GM11168 (cell line): ENCODE measurements around the gene NLK.
"Not testable (repeated sequence)": the region's sequence is repeated elsewhere in the genome, so short reads cannot be mapped to it uniquely, and the experiment has no call there.

Source experiments
- in situ Hi-C: fragments of 300-500 bp; cut with MboI; formaldehyde crosslinking; loops from one replicate; pipeline ENCODE4 v1.12.0; 2022; ENCODE audit warnings: low sequenced_read_pairs; ENCODE audit not compliant: unreplicated experiment

The NLK gene

DNA sequence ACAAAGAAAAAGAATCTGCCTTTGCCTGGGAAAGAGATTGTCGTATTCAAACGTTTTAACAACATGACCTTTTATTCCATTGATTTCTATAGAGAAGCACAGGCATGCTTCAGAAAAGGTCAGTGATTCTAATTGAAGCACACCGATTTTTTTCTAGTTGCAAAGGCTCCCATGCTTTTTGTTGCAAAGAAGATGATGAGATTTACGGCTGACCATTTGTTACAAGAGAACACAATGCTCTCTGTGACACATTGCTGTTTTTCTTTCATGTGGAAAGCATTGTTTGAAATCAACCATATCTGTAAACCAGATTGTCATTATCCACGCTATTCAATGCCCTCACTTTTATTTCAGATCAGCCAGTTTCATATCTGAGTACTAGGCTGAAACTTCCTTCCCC is 99.8 kb downstream of the NLK start:
- in situ Hi-C loops = no loop called here

DNA sequence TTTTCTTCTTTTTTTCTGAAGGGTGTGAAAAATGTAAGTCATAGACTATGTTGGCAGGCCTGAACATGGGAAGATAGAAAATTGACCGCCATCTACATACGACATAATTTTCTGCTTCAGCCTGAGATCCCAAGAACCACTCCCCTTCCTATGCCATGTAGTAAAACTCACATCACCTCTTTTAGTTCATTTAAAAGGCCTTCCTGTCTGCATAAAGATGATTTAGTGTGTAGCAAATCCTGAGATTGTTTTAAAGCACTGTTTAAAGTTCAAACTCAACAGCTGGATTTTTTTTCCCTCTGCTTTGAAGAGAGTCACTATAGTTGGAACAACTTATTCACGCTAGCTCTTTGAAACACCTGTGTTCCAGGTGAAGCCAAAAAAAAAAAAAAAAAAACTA is 101.5 kb downstream of the NLK start:
- in situ Hi-C loops = no loop called here

DNA sequence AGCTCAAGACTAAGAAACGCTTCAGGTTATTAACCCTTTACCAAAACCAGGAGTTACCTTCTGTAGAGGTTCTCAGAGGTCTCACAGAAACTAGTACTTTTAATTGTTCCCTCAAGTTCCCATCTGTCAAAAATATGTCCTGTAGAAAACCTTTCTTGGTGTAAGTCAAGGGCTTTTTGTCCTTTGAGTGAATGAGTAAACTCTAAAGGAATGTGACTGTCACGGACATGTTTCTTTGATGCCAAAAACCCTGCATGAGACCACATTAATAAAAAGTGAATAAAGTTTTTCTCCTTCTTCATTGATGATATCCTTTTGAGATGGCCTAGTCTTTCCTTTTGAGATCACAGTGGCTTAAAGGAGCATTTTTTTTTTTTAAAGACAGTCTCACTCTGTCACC is 102.9 kb downstream of the NLK start:
- in situ Hi-C loops = no loop called here

DNA sequence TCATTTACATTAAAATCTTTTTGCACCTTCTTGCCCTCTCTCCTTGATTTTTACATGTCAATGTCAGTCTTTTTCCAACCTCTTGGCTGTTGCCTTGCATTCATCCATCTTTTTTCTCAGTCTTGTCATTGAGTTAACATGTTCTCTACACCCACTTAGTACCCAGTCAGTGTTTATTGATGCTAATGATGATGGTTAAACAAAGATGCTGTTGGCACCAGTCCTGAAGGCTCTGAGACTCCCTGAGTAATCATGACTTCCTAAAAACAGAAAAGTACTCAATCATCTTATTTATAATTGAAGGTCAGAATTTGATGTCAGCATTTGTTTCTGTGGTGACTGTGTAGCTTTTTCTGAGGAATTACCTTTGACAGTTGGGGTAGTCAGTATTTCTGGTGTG is 104.5 kb downstream of the NLK start:
- in situ Hi-C loops = no loop called here

DNA sequence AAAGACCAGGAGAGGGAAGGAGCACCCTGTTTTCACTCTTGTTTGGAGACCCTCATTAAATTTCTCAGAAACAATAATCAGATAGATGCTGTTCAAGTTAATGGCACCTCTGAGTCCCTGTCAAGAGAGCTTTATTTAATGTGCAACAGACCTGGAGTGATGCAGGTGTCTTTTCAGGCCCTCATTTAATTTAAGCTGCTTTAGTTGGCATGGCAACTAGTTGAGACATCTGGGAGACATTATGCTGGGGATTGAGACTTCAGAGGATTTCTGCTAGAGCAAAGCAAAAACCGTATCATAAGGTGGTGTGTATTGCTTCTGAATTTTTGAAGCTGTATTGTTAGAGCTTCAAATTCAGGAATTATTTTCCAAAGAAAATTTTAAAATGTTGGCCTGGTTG is 108.5 kb downstream of the NLK start:
- in situ Hi-C loops = no loop called here

DNA sequence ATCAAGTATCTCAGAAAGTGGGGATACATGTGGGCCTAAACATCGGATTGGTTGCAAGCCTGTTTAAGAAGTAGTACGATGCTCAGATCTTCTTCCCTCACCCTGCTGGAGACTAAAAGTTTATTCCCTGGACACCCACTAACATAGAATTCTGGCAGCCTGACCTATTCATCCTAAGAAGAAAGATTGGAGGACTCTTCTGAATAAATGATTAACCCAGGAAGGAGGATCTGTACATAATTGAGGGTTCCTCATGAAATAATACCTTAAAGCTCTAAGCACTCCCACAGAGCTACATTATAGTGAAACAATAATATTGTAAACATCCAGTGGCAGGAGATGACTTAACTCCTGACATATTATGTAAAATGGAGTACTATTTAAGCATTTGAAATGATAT is 111.7 kb downstream of the NLK start:
- in situ Hi-C loops = no loop called here

DNA sequence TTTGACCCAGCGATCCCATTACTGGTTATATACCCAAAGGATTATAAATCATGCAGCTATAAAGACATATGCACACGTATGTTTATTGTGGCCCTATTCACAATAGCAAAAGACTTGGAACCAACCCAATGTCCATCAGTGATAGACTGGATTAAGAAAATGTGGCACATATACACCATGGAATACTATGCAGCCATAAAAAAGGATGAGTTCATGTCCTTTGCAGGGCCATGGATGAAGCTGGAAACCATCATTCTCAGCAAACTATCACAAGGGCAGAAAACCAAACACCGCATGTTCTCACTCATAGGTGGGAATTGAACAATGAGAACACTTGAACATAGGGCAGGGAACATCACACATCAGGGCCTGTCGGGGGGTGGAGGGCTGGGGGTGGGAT is 112.9 kb downstream of the NLK start:
- in situ Hi-C loops = not testable (repeated sequence)

DNA sequence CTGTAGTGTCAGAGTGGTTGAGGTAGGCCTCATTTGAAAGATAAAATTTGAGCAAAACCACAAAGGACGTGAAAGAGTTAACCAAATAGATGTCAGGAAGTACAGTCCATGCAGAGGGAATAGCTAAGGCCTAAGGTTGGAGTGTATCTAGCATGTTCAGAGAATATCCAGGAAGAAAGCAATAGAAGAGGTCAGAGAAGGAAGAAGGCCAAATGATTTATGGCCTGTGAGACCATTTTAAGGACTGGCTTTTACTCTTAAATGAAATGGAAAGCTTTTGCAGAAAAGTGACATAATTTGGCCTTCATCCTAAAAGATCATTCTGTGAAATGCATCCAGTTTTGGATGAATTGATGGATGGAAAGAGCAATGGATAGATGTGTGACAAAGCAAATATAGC is 116.5 kb downstream of the NLK start:
- in situ Hi-C loops = no loop called here

DNA sequence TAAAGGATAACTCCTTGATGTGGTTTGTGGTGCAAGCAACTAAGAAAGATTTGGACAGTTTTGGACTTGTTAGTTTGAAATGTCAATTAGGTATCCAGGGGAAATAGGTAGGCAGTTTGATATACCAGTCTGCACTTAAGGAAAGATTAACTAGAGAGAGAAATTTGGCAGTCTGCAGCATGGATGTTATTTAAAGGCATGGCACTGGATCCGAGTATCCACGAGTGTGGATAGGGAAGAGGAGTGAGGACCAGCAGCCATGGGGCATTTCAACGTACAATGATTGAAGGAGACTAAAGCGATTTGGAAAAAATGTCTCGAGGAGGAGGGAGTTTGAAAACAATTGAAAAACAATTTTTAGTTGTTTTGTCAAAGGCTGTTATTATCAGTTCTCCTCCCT is 117.4 kb downstream of the NLK start:
- in situ Hi-C loops = no loop called here

DNA sequence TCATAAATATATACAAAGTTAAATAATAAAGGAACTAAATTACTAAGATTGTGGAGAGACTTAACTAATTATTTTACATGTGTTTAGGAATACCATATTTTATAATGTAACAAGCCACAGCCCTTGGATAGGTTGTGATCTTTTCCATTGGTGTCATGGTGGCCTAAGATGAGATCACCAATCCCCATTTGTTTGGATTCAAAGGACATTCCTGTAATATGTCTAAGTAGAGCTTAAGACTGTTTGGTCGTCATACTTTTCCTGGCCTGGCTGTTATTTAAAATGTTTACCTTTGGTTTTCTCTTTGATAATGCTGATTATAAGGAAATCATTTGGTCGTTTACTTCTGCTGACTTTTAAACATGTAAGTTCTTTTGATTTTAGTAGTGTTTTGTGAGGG is 118.1 kb downstream of the NLK start:
- in situ Hi-C loops = no loop called here

DNA sequence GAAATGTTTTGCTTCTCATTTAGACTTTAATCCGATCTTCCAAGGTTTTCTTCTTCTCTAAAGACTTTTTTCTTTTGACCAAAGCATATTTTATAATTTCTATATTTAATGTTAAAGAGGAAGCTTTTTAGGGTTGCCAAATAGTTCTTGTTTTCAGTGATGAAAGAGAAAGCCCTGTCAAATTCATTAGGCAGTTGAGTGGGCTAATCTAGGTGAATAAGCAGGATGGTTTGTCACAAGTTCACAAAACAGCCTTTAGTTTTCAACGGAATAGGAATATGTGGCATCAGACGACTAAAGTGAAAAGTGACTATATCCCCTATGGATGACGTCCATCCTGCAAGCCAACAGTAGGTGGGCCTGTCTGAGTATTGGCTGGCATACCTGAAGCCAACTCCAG is 118.8 kb downstream of the NLK start:
- in situ Hi-C loops = no loop called here

DNA sequence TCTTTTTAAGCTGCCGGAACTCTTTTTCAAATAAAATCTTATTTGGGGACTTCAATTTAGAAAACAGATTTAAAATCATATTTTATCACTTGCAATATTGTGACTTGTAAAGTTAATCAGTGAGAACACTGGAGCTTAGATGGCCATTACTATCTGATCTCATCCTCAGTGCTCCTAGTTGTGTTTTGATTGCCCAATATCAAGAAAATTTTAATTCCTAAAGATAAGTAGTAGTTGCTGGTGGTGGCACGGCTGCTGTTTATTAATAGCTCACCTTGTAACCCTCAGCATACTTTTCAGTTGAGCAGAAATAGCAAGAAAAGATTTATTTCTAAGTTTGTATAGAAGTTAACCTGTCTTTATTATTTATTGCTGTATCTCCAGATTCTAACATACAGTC is 124.0 kb downstream of the NLK start:
- in situ Hi-C loops = no loop called here

DNA sequence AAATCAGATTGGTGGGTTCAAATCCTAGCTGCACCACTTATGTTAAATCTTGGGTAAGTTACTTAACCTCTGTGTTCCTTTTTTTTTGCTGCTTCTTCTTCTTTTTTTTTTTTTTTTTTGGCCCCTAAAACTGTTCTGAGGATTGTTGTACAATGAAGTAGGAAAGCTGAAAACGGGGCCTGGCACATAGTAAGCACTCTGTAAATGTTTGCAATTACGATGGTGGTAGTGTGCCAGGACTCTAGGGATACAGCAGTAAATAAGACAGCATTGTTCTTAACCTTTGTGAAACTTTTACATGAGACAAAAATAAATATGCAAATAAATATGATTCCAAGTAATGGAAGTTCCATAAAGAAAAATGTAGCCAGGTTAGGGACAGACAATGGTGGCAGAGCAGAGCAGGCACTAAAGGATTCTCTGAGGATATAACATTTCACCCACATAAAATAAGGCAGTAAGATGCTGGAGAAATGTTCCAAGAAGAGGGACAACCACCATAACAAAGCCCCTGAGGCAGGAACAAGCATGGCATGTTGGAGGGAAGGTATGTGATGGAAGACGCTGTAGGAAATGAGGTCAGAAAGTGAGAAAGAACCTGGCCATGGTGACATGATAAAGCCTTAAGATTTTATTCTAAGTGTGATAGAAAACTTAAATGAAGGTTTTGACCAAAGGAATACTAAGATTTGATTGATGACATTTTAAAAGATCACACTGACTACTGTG is 127.3 kb downstream of the NLK start:
- in situ Hi-C loops = no loop called here

DNA sequence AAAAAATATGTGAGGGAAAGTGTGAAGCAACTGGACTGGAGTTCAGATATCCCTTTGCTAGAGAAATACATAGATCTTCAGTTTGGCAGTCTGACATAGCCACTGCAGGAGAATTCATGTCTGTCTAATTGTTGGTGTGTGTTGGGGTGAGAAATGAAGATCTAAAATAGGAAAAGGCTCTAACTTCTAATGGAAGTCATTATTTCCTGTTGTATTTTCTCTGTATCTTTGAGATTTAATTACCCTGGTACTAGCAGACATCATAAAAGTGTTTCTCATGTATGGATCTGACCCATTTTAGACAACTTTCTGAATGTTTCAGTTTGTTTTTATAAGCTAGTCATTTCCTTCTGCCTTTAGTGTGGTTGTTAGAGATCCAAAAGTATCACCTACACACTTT is 128.3 kb downstream of the NLK start:
- in situ Hi-C loops = no loop called here

DNA sequence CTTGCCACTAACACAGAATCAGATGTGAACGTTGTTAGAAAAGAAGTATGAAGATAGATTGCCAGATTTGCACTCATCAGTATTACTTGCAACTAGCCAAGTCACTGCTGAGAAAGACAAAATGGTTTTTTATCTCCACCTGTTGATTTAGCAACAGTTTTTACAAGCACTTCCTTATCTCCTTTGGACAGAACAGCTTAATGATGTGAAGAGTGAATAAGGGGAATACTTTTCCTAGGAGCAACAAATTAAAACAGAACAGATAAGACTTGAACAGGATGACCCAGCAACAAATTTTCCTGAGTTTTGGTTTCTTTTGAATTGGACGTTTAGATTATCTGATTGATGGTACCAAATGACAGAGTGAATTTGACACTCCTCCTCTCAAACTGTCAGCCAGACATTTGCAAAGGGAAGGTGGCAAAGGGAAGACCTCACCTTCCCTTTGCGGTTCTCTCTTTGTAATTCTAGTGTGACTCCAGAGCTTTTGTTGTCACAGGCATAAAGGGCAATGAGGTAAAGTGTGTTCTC is 130.6 kb downstream of the NLK start:
- in situ Hi-C loops = no loop called here

DNA sequence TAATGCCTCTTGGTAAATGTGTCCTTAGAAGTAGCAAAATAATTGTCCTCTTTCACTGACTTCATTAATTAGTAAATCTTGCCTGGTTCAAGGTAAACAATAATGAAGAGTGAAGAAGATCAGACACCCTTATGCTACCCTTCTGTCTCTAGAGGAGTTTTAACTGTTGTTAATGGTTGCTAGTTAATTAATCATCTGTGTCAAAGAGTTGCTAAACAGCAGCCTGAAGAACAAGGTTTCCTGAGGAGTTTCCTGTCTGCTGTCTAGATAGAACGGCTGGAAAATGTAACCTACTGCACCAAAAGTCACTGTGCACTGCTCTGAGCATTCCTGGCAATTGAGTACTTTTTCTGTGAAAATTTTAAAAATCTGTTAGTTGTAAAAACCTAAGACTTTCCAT is 131.3 kb downstream of the NLK start:
- in situ Hi-C loops = no loop called here

DNA sequence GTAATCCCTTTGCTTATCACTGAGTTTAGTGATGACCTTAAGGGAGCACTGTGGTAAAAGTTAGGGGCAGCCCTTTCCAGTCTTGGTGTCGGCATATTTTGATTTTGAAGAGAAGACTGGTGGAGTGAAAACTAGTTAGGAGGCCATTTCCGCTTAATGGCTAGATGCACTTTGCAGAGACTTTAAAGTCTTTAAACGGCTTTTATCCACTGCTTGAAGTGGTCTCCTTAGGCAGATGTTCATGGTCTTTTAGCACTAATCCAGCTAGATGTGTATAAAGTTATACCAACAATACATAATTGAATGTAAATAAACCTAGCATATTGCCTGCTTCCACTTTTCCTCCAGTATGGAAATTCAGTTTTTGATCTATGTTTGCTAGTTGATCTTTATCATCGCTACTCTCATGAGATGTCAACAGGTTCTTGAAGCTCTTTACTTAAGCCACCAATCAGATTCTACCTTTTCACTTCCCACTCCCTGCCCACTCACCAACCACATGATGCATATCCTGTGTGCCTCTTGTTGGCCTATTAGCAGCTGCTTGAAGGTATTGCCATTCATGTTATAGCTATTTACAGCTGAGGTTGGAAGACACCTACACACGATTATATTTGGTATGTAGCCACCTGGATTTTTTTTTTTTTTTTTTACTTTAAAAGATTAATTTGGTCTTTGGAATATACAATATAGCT is 132.0 kb downstream of the NLK start:
- in situ Hi-C loops = no loop called here

DNA sequence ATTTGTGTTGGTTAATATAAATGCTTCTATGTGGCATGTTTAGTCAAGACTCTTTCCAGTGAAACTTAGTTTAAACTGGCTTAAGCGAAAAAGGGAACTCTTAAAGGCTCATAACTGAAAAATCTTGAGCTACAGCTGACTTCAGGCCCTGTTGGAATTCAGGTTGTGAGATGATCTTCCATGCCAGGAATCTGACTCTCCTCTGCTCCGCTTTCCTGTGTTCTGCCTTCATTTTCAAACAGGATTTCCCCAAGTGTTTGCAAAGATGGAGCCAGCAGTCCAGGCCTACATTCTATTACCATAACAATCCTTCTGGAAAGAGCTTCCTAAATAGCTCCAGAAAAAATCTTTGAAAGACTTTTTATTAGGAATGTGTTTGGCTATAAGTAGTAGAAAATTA is 134.9 kb downstream of the NLK start:
- in situ Hi-C loops = no loop called here

DNA sequence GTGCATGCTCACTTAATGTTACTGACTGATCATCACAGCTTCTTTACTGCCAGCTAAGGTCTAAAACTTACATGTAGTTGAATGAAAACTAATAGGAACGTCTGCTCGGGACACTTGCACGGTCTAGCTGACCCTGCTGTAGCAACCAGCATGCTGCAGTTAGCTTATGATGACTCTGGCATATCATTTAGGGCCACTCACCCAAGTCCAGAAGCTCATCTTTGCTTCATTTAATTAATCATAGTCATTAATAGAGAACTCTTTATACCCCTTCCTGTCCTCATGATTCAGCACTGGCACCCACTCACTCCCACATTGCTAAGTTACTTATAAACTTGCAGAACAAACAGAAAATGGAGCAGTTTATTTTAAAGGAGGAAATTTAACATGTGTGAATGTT is 136.3 kb downstream of the NLK start:
- in situ Hi-C loops = no loop called here

DNA sequence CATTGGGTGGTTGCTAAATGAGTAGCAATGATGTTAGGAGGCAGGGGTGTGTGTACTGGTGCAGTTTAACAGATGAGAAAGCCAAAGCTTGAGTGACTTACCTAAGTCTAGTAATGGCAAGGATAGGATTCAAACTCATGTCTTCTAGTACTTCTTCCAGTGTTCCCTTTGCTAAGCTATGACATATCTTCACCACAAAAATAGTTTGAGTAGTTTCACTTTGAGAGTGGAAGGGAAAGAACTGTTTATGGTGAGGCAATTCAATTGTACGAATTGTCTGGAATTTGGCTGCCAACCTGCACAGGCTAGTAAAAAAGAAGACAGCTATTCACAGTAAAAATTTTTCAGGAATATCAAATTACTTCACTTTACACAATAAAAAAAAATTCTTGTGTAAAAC is 138.0 kb downstream of the NLK start:
- in situ Hi-C loops = no loop called here

DNA sequence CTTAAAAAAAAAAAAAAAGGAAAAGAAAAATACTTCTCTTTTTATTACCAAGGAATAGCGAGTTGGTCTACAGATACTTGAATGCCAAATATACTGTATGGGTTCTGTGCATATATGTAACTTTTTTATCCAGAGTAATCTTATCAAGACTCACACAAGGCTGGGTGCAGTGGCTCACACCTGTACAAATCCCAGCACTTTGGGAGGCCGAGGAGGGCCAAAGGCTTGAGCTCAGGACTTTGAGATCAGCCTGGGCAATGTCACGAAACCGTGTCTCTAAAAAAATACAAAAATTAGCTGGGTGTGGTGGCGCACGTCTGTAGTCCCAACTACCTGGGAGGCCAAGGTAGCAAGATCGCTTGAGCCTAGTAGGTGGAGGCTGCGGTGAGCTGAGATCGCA is 139.1 kb downstream of the NLK start:
- in situ Hi-C loops = no loop called here

DNA sequence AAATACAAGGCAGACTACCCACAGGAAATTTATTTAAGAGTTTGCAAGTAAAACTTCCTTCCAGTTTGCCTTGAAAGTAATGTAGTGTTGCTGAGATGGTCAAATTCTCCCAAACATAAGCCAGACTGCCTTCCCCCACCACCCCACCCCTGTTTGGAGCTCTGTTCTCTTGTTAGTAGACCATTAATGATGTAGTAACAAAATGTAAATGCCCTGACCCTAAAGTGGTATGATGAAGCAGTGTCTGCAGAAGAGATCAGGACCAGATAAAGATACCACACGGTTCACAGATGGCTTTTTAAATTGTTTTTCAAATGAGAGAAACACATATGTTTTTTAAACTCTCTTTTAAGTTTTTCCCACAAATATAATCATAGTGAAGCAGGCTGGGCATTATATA is 140.1 kb downstream of the NLK start:
- in situ Hi-C loops = no loop called here
